HepG2 (cell line): ENCODE results near the gene GSG1. TPM values are rescaled to one million over a fixed set of nuclear protein-coding genes. Genes with fewer than 3 reads are reported as not detected.

Source experiments
- ATAC-seq: fragments of 200-7000 bp; cut with Tn5 transposase; 3 replicates; pipeline ENCODE4 v1.9.1; 2020; ENCODE audit warnings: mild to moderate bottlenecking, moderate library complexity
- BruUV-seq: library from RNA; stranded (reverse); fragments of 400-500 nt; replicated peaks from 2 replicates; lab custom pipeline; 2021; lab: Mats Ljungman, UMichigan
- CTCF ChIA-PET: fragments of 300-600 bp; formaldehyde crosslinking; extraction: SDS; loops from one replicate; lab custom pipeline; 2021; ENCODE audit warnings: low total read pairs, inconsistent platforms, low intra/inter-chr PET ratio; lab: Yijun Ruan, JAX
- POLR2A ChIA-PET: fragments of 350-600 bp; sonication (Branson Sonifier 250); formaldehyde crosslinking; loops from one replicate; lab custom pipeline; 2020; ENCODE audit warnings: antibody characterized with exemption, inconsistent platforms; lab: Yijun Ruan, JAX
- DNase-seq: peaks from one replicate; pipeline ENCODE4 v3.0.0-alpha.2; 2015; ENCODE audit warnings: low spot score
- FAIRE-seq: peaks from 3 replicates; lab custom pipeline; 2011; peaks lifted over from hg19 to GRCh38; lab: Jason Lieb, UNC
- H2AFZ ChIP-seq: one replicate; pipeline ENCODE4 v1.6.1; 2011; ENCODE audit warnings: low read length, inconsistent platforms
- H3K27ac ChIP-seq: fragments of 300-600 bp; 3 replicates; pipeline ENCODE4 v1.8.0; 2011; ENCODE audit warnings: mixed run types, mild to moderate bottlenecking, mixed read lengths, low read length, inconsistent platforms; ENCODE audit not compliant: insufficient read depth; ENCODE audit errors: extremely low read length
- H3K27me3 ChIP-seq, 2 experiments: fragments of 200-600 bp in 1 of 2; 2 replicates in 1 of 2; 3 replicates in 1 of 2; pipeline versions ENCODE4 v1.6.0 to v1.8.0; 2011; ENCODE audit warnings: low read length in 2 of 2, mild to moderate bottlenecking in 2 of 2, moderate library complexity in 2 of 2, inconsistent platforms in 1 of 2; ENCODE audit not compliant: insufficient read depth in 2 of 2, control insufficient read depth in 1 of 2
- H3K36me3 ChIP-seq, 2 experiments: fragments of 200-600 bp in 1 of 2; replicated peaks in 1 of 2; 2 replicates in 1 of 2; 3 replicates in 1 of 2; pipeline versions ENCODE4 v1.5.1 to v1.8.0; 2011; ENCODE audit warnings: low read length in 2 of 2, inconsistent platforms in 1 of 2; ENCODE audit not compliant: insufficient read depth in 2 of 2, control insufficient read depth in 1 of 2
- H3K4me1 ChIP-seq: 2 replicates; pipeline ENCODE4 v1.5.1; 2012; ENCODE audit warnings: low read length, inconsistent platforms; ENCODE audit not compliant: insufficient read depth
- H3K4me2 ChIP-seq: 2 replicates; pipeline ENCODE4 v1.6.0; 2011; ENCODE audit warnings: low read depth, low read length, inconsistent platforms
- H3K4me3 ChIP-seq, 3 experiments: fragments of 200-600 bp in 1 of 3; sonication (generic), shearing (Covaris generic) in 1 of 3; replicated peaks in 1 of 3; 2 replicates each; pipeline ENCODE4 v1.5.1; 2011 to 2016; ENCODE audit warnings: low read length in 3 of 3, inconsistent platforms in 2 of 3, low read depth in 2 of 3, mild to moderate bottlenecking in 2 of 3, control low read depth in 1 of 3, mixed read lengths in 1 of 3; ENCODE audit not compliant: insufficient read depth in 1 of 3
- H3K79me2 ChIP-seq: one replicate; pipeline ENCODE4 v1.6.1; 2011; ENCODE audit warnings: low read length, inconsistent platforms; ENCODE audit not compliant: insufficient read depth
- H3K9ac ChIP-seq: 2 replicates; pipeline ENCODE4 v1.6.0; 2011; ENCODE audit warnings: mild to moderate bottlenecking, low read depth, low read length, inconsistent platforms; ENCODE audit not compliant: insufficient read depth
- H3K9me3 ChIP-seq: 2 replicates; pipeline ENCODE4 v1.5.1; 2012; ENCODE audit warnings: mild to moderate bottlenecking, low read length
- H4K20me1 ChIP-seq: 2 replicates; pipeline ENCODE4 v1.6.0; 2011; ENCODE audit warnings: inconsistent platforms, mild to moderate bottlenecking, low read length, moderate library complexity; ENCODE audit not compliant: insufficient read depth
- FOXP1 ChIP-seq, 2 experiments: fragments of 450-650 bp in 1 of 2; IDR thresholded peaks; 2 replicates each; pipeline ENCODE4 v1.6.1; 2017 to 2018; ENCODE audit warnings: antibody characterized with exemption in 1 of 2
- ONECUT2 ChIP-seq: sonication (generic); formaldehyde crosslinking; IDR thresholded peaks from 2 replicates; pipeline ENCODE4 v1.4.0; 2020; ENCODE audit warnings: missing genetic modification reagents
- PAF1 ChIP-seq: IDR thresholded peaks from 2 replicates; pipeline ENCODE4 v1.6.1; 2016; ENCODE audit warnings: missing genetic modification reagents, missing compliant biosample characterization
- THRA ChIP-seq: sonication (generic); formaldehyde crosslinking; IDR thresholded peaks from 2 replicates; pipeline ENCODE4 v1.4.0; 2020; ENCODE audit warnings: missing genetic modification reagents, borderline replicate concordance
- TSC22D2 ChIP-seq: sonication (generic); formaldehyde crosslinking; IDR thresholded peaks from 2 replicates; pipeline ENCODE4 v1.5.1; 2020; ENCODE audit warnings: missing genetic modification reagents, mild to moderate bottlenecking, borderline replicate concordance
- ZFX ChIP-seq: sonication (generic); formaldehyde crosslinking; IDR thresholded peaks from 2 replicates; pipeline ENCODE4 v1.4.0; 2020; ENCODE audit warnings: mild to moderate bottlenecking, low read depth, missing genetic modification reagents, moderate library complexity
- ZNF12 ChIP-seq: sonication (generic); formaldehyde crosslinking; IDR thresholded peaks from 2 replicates; pipeline ENCODE4 v1.5.0; 2020; ENCODE audit warnings: missing genetic modification reagents
- ZNF251 ChIP-seq: sonication (generic); formaldehyde crosslinking; IDR thresholded peaks from 2 replicates; pipeline ENCODE4 v1.9.0; 2021; ENCODE audit warnings: mild to moderate bottlenecking, missing genetic modification reagents
- ZNF501 ChIP-seq: sonication (generic); formaldehyde crosslinking; IDR thresholded peaks from 2 replicates; pipeline ENCODE4 v1.5.1; 2020; ENCODE audit warnings: mild to moderate bottlenecking, moderate library complexity, missing genetic modification reagents
- ZNF589 ChIP-seq: sonication (generic); formaldehyde crosslinking; conservative IDR thresholded peaks from 2 replicates; pipeline ENCODE4 v1.8.0; 2022; ENCODE audit warnings: mild to moderate bottlenecking, moderate library complexity, missing genetic modification reagents
- ZNF639 ChIP-seq: conservative IDR thresholded peaks from 2 replicates; pipeline ENCODE4 v1.6.1; 2018; ENCODE audit warnings: missing genetic modification reagents
- ZNF709 ChIP-seq: sonication (generic); formaldehyde crosslinking; IDR thresholded peaks from 2 replicates; pipeline ENCODE4 v1.5.0; 2020; ENCODE audit warnings: mild to moderate bottlenecking, missing genetic modification reagents
- ZNF770 ChIP-seq: sonication (generic); formaldehyde crosslinking; IDR thresholded peaks from 2 replicates; pipeline ENCODE4 v1.5.0; 2020; ENCODE audit warnings: mild to moderate bottlenecking, missing genetic modification reagents
- ZNF782 ChIP-seq: sonication (generic); formaldehyde crosslinking; IDR thresholded peaks from 2 replicates; pipeline ENCODE4 v1.4.0; 2020; ENCODE audit warnings: missing genetic modification reagents, mild to moderate bottlenecking, borderline replicate concordance
- ZNF784 ChIP-seq: sonication (generic); formaldehyde crosslinking; IDR thresholded peaks from 2 replicates; pipeline ENCODE4 v1.5.1; 2020; ENCODE audit warnings: missing genetic modification reagents, mild to moderate bottlenecking, borderline replicate concordance
- ZNF816 ChIP-seq: sonication (generic); formaldehyde crosslinking; IDR thresholded peaks from 2 replicates; pipeline ENCODE4 v1.8.0; 2022; ENCODE audit warnings: missing genetic modification reagents, mild to moderate bottlenecking, borderline replicate concordance
- WGBS: methylation state at CpG from one replicate; pipeline ENCODE4 v1.1.6; 2017; ENCODE audit warnings: low lambda C conversion rate; 5-methylcytosine and 5-hydroxymethylcytosine counted together
- in situ Hi-C: cut with HindIII; loops from 2 replicates; pipeline ENCODE4 v1.10.0; 2017; ENCODE audit warnings: low pct_unique_long_range_greater_than_20kb; ENCODE audit not compliant: extremely low pct_ligation_motif_present
- intact Hi-C: fragments of 100-400 bp; cut with micrococcal nuclease; formaldehyde crosslinking; loops from one replicate; pipeline ENCODE4 v1.10.0; 2022; ENCODE audit not compliant: unreplicated experiment
- polyA plus RNA-seq, 8 experiments: library from polyadenylated mRNA; depleted of rRNA in 3 of 8; stranded (reverse) in 7 of 8; unstranded in 1 of 8; fragments of >200 nt; fragmentation: Illumina TruSeq in 4 of 8; extraction: Trizol in 4 of 8; gene quantifications; 2 replicates each; pipeline versions ENCODE4 v1.2.1 to v1.2.3, GENCODE V29; 2011 to 2016; ENCODE audit warnings: low read depth in 4 of 8, missing spikeins in 1 of 8, mixed read lengths in 1 of 8; ENCODE audit not compliant: insufficient read depth in 1 of 8
- total RNA-seq, 5 experiments: library from RNA; depleted of rRNA; stranded (reverse); fragments of >200 nt; fragmentation: Illumina TruSeq; extraction: Trizol; gene quantifications; 2 replicates each; pipeline ENCODE4 v1.2.3, GENCODE V29; 2016; ENCODE audit warnings: low read depth in 1 of 5

The GSG1 gene
- total and polyA plus RNA-seq, 2 of the 13 experiments (the other 11 are each of a cell fraction or from before 2014, with no cell fraction given), result not detected

GRCh38 chr12:13085968-13086686 lies 17.3 kb downstream of the GSG1 start (continued):
- no peak for TF ChIP-seq ZNF770 (CRISPR knock-in tag)

- ChIA-PET CTCF (no interaction called here), POLR2A (no interaction called here)
- Histone ChIP-seq H3K27me3 (peaks cover 2 to 16% of the 10 kb centered on the region in 2 experiments; a peak in 2 of 5 replicates), H4K20me1 (no peaks in the 10 kb centered on the region), H3K9me3 (no peaks in the 10 kb centered on the region), H3K27ac (no peak overlapping the region), H3K4me2 (no peak overlapping the region), H3K9ac (no peak overlapping the region), H2AFZ (no peak overlapping the region), H3K4me1 (peaks cover 8% of the 10 kb centered on the region), H3K79me2 (no peaks in the 10 kb centered on the region), H3K36me3 (no peaks in the 10 kb centered on the region), H3K4me3 (no peak overlapping the region)
- ATAC-seq (no peak), FAIRE-seq (no peak), DNase-seq (no peak)
- in situ Hi-C loops (no loop called here), intact Hi-C loops (no loop called here)
- 79% methylated on average over 11 of the region's 11 CpGs for WGBS
- no TSS peak for BruUV-seq
- TF ChIP-seq ZNF784 (CRISPR knock-in tag) (no peak), ONECUT2 (no peak), ZNF589 (CRISPR knock-in tag) (no peak), ZNF709 (CRISPR knock-in tag) (no peak), ZNF816 (CRISPR knock-in tag) (no peak), THRA (CRISPR knock-in tag) (no peak), FOXP1 (IDR thresholded peaks at IDR 0.05) (no peak), FOXP1 (CRISPR knock-in tag; IDR thresholded peaks at IDR 0.05) (no peak), PAF1 (CRISPR knock-in tag) (no peak), TSC22D2 (CRISPR knock-in tag) (no peak), ZNF12 (CRISPR knock-in tag) (no peak), ZNF251 (CRISPR knock-in tag) (no peak), ZNF782 (no peak), ZNF639 (CRISPR knock-in tag) (no peak), ZFX (CRISPR knock-in tag) (no peak), ZNF501 (CRISPR knock-in tag) (no peak)
Measured at GRCh38 chr12:13084898-13085640, 18.4 kb downstream of the GSG1 start.
